Left ventricle myocardium inferior (tissue), 1 donor: Measurements from ENCODE around the gene PELI2. TPM values are rescaled to one million over a fixed set of nuclear protein-coding genes. Genes with fewer than 3 reads are reported as not detected.

ENCODE experiments used
- DNase-seq: peaks from one replicate; pipeline ENCODE4 v3.0.0-alpha.2; 2020
- H3K27ac ChIP-seq: fragments of 200-600 bp; replicated peaks from 2 replicates; pipeline ENCODE4 v1.8.0; 2021
- H3K27me3 ChIP-seq: fragments of 200-600 bp; 2 replicates; pipeline ENCODE4 v1.8.0; 2021; ENCODE audit warnings: low read depth
- H3K36me3 ChIP-seq: fragments of 200-600 bp; 2 replicates; pipeline ENCODE4 v1.8.0; 2021
- H3K4me1 ChIP-seq: fragments of 200-600 bp; 2 replicates; pipeline ENCODE4 v1.8.0; 2021
- H3K4me3 ChIP-seq: fragments of 200-600 bp; 2 replicates; pipeline ENCODE4 v1.8.0; 2021; ENCODE audit warnings: mild to moderate bottlenecking, moderate library complexity
- H3K9me3 ChIP-seq: fragments of 200-600 bp; replicated peaks from 2 replicates; pipeline ENCODE4 v1.8.0; 2021
- CTCF ChIP-seq: fragments of 200-600 bp; IDR thresholded peaks from 2 replicates; pipeline ENCODE4 v1.8.0; 2021; ENCODE audit warnings: antibody characterized with exemption, mild to moderate bottlenecking, borderline replicate concordance
- intact Hi-C: fragments of 100-400 bp; cut with micrococcal nuclease; formaldehyde crosslinking; loops from one replicate; pipeline ENCODE4 v1.11.0; 2022
- total RNA-seq: library from RNA; stranded (reverse); fragmentation: NEBNext Ultra II Directional; extraction: Animal tissue kit (Norgen Biotek cat#: 25700); gene quantifications from one replicate; pipeline ENCODE4 v1.2.1, GENCODE V29; 2021
- donor health status: DM: no; HTN: yes; CAD: no; lungs with severe emphysema.

PELI2 gene
- total RNA-seq, 1 donor from 2014 or later: 2.0 TPM

- Histone ChIP-seq H3K27me3 (no peaks in the 10 kb centered on the region), H3K9me3 (no peaks in the 10 kb centered on the region), H3K4me1 (no peaks in the 10 kb centered on the region), H3K27ac (no peak overlapping the region), H3K4me3 (no peak overlapping the region), H3K36me3 (no peaks in the 10 kb centered on the region)
- no peak for DNase-seq
- intact Hi-C loops: no loop called here
- no peak for TF ChIP-seq CTCF
Observed at GRCh38 chr14:56324454-56324853, 206.2 kb downstream of the PELI2 start.

GRCh38 chr14:56324856-56325699 lies 206.9 kb downstream of the PELI2 start:
- Histone ChIP-seq H3K36me3 (no peaks in the 10 kb centered on the region), H3K27ac (no peak overlapping the region), H3K9me3 (no peaks in the 10 kb centered on the region), H3K27me3 (no peaks in the 10 kb centered on the region), H3K4me3 (no peak overlapping the region), H3K4me1 (no peaks in the 10 kb centered on the region)
- TF ChIP-seq CTCF: no peak
- DNase-seq: no peak
- intact Hi-C loops: no loop called here

DNA sequence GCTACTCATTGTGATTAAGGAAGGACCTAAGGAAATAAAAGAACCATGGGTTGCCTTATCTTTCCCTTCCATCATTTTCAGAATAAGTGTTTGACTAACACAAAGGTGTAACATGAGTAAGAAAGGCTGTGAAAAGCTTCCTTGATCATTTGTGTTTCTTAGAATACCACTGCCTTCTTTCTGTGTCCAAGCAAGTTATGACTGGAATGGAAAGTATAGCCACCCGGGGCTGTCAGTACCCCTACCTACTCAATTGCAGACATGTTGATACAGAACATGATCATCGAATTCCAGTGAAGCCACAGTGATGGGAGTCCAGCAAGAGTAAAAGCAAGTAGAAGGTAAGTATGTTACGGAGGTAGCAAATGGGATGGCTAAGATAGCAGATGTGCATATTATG lies 209.8 kb downstream of the PELI2 start:
- no peak overlapping the region for H3K27ac ChIP-seq
- no peaks in the 10 kb centered on the region for H3K36me3 ChIP-seq
- TF ChIP-seq CTCF: no peak
- no peak overlapping the region for H3K4me3 ChIP-seq
- no peak for DNase-seq
- H3K27me3 ChIP-seq: no peaks in the 10 kb centered on the region
- peaks cover under 1% of the 10 kb centered on the region for H3K4me1 ChIP-seq
- no peaks in the 10 kb centered on the region for H3K9me3 ChIP-seq
- intact Hi-C loops: no loop called here

GRCh38 chr14:56331592-56332216 lies 213.5 kb downstream of the PELI2 start:
- no peaks in the 10 kb centered on the region for H3K9me3 ChIP-seq
- no peak overlapping the region for H3K4me3 ChIP-seq
- no peaks in the 10 kb centered on the region for H3K36me3 ChIP-seq
- no peak for DNase-seq
- H3K4me1 ChIP-seq: peaks cover 12% of the 10 kb centered on the region
- no peak for TF ChIP-seq CTCF
- intact Hi-C loops: no loop called here
- H3K27me3 ChIP-seq: no peaks in the 10 kb centered on the region
- H3K27ac ChIP-seq: no peak overlapping the region

GRCh38 chr14:56333359-56334292 lies 215.4 kb downstream of the PELI2 start:
- TF ChIP-seq CTCF: no peak
- DNase-seq: no peak
- Histone ChIP-seq H3K4me3 (no peak overlapping the region), H3K4me1 (peaks cover 12% of the 10 kb centered on the region), H3K9me3 (no peaks in the 10 kb centered on the region), H3K36me3 (no peaks in the 10 kb centered on the region), H3K27me3 (no peaks in the 10 kb centered on the region), H3K27ac (peak overlapping the region; percentile 34)
- intact Hi-C loops: no loop called here
